GM12873 (cell line): ENCODE results near the gene DTNB.

Experiments used
- CTCF ChIP-seq: IDR thresholded peaks from 2 replicates; pipeline ENCODE4 v1.5.1; 2012; ENCODE audit warnings: low read depth, mild to moderate bottlenecking, moderate library complexity, low read length, control low read depth; ENCODE audit not compliant: insufficient read depth; ENCODE audit errors: missing control alignments

The DTNB gene

GRCh38 chr2:25358836-25359235 lies 314.5 kb downstream of the DTNB start:
- no peak for TF ChIP-seq CTCF

- no peak for TF ChIP-seq CTCF
These were observed 315.0 kb downstream of the DTNB start for GRCh38 chr2:25358249-25358815.

GRCh38 chr2:25356088-25356487 lies 317.3 kb downstream of the DTNB start:
- no peak for TF ChIP-seq CTCF

GRCh38 chr2:25355270-25355669 lies 318.1 kb downstream of the DTNB start:
- no peak for TF ChIP-seq CTCF

GRCh38 chr2:25354116-25354515 lies 319.3 kb downstream of the DTNB start:
- TF ChIP-seq CTCF: no peak

GRCh38 chr2:25349397-25349796 lies 324.0 kb downstream of the DTNB start:
- no peak for TF ChIP-seq CTCF

GRCh38 chr2:25347846-25348245 lies 325.5 kb downstream of the DTNB start:
- no peak for TF ChIP-seq CTCF
